Esophagus squamous epithelium (tissue), 4 donors: Measurements from ENCODE around the gene IFT80.

Experiments
- CTCF ChIP-seq, 6 experiments: fragments of 450-650 bp in 4 of 6; fragments of 200-600 bp in 2 of 6; sonication (generic) in 2 of 6; IDR thresholded peaks; one replicate each; pipeline ENCODE4 v1.5.1; 2016 to 2019; ENCODE audit warnings: antibody characterized with exemption in 6 of 6, mild to moderate bottlenecking in 4 of 6, moderate library complexity in 4 of 6
- POLR2A ChIP-seq, 4 donors: fragments of 450-650 bp; IDR thresholded peaks; one replicate each; pipeline ENCODE4 v1.6.1; 2017; ENCODE audit warnings: antibody characterized with exemption in 4 of 4, mild to moderate bottlenecking in 4 of 4, moderate library complexity in 3 of 4

- TF ChIP-seq CTCF (IDR thresholded peaks at IDR 0.05): no peak
- TF ChIP-seq POLR2A (IDR thresholded peaks at IDR 0.05): no peak
Measured at GRCh38 chr3:160369784-160370183, 29.2 kb downstream of the IFT80 start.
